ENCODE measurements around the gene FGD6.
"Not testable (repeated sequence)": the region's sequence is repeated elsewhere in the genome, so short reads cannot be mapped to it uniquely, and the experiment has no call there.

FGD6 gene

DNA sequence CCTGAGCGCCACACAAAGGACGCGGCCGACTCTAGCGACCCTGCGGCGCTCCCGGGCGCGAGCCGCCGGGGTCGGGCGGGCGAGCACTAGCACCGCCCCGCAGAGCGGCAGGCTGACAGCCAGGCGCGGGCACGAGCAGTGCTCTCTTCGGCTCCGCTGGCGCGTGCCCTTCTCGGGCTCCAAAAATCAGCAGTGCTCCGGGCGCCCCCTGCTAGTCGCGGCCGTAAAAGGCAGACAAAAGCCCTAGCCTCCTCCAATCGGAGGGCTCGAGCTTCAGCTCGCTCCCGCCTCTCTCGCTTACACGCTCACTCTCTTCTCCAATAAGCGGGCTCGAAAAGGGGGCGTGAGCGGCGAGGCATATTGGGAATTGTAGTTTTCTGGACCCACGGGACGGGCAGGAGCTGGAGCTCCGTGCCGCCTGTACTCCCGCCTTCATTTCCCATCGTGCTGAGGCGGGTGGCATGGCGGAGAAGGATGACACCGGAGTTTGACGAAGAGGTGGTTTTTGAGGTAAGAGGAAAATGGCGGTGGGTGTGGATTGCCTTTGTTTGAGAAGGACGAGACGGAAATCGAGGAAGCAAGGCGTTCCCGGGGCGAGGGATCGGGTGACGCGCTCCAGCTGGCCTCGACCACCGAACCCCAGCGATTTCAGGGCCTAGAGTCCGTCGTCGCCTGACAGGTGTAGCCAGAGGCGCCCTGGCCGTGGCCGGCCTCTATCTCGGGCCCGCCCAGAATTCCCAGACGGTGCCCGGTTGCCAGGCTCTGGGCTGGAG lies at the start of gene FGD6, which contains the start of gene VEZT:
TSS of gene FGD6 (minus strand) at position 91 of the 773 bp plus-strand sequence. CDS start 227 bp downstream, outside the sequence.
TSS of gene VEZT (plus strand) at position 431 of the 773 bp plus-strand sequence. CDS start at position 475, 44 bp downstream.
- peak; percentile 99 for DNase-seq

DNA sequence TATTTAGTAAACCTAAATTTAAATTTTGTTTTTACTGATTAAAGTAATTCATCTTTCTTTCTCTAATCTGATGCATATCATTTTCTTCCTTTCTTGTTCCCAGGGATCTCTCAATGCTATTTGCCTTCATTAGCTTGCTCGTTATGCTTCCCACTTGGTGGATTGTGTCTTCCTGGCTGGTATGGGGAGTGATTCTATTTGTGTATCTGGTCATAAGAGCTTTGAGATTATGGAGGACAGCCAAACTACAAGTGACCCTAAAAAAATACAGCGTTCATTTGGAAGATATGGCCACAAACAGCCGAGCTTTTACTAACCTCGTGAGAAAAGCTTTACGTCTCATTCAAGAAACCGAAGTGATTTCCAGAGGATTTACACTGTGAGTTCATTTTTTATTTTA lies 49.0 kb upstream of the FGD6 start:
- DNase-seq: no peak

DNA sequence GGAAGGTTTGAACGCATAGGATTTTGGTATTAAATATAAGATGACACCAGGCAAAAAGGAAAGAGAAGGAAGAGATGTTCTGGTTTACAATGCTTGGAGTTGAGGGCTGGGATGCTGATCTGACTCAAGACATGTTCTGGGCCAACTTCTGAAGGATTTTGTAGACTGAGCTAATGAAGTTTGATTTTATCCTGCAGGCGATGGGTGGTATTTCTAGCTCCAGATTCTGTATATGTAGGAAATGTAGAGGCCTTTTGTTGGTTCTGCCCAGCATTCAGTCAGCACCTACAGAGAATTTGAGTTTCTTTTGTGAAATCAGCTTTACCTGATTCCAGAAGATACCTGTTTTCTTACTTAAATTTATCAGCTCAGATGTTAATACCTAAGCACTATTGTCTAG lies 48.5 kb upstream of the FGD6 start:
- DNase-seq: no peak

DNA sequence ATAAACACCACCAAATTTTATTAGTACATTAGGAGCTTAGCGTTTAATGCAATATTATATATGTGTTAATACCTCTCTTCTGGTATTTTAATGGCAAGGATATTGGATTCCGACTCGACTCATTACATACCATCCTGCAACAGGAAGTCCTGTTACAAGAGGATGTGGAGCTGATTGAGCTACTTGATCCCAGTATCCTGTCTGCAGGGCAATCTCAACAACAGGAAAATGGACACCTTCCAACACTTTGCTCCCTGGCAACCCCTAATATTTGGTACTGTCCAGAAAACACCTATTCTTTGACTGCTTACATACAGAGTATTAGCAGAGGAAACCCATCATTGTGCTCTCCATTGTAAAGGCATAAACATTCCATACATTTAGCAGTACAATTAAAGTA lies 45.5 kb upstream of the FGD6 start:
- no peak for DNase-seq

DNA sequence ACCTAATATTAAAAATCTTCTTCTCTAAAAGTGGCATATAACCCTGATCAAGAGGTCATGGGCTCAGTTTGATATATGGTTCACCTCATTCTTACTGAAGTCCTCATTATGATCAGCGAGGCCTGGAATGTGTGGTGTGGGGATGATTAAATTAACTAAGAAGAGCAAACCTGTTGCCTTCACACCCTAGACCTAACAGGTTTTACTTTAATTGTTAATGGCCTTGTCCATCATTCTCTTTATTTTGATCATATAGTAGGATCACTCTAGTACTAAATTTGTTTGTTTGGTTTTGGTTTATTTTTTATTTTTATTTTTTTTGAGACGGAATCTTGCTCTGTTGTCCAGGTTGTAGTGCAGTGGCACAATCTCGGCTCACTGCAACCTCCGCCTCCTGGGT lies 43.8 kb upstream of the FGD6 start:
- no peak for DNase-seq

DNA sequence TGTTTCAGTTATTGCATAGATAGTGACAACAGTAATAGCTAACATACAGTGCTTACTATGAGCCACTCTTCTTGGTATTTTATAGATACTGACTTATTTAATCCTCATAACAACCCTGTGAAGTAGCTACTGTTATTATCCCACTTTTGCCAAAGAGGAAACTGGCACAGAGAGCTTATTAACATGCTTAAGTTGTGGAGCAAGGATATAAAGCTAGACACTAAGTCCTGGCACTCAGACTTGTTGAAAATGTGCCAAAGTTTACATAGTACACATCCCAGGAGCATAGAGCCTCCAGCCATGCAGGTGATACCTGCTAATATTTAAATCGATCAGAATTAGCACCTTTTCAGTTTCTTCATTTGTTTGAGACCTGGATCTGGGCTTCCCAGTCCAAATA lies 42.1 kb upstream of the FGD6 start:
- DNase-seq: no peak

DNA sequence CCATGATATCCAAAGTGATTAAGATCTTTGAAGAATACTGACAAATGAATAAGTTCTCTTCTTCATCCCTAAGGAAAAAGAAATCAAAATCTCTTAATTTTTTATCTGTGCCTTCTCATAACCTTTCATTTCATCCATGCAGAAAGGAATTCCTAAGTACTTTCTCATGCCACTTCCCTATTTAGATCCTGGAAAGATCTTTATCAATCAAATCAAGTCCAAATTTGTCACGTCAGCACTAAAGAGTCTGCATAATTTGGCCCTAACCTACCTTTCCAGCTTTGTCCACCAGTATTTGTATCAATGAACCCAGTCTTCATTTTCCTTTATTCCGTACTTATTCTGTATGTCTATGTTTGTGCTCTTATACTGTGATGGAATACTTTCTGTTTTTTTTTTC lies 41.5 kb upstream of the FGD6 start:
- no peak for DNase-seq

DNA sequence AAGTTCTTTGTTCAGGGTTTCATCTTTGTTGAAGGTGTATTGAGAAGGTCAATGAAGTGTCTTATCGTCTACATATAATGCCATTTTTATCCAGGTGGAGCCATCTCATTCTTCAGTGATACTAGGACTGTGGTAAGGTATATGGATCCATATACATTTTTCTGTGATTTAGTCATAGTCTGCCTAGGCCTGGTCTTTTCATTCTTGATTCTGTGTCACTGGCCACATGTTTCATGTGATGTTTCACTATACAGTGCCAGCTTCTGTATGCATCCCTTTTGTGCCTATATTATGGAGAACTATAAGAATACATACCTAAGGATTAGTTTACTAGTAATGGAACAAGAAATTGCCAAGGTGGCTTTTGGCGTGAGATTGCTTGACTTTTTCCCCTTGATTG lies 40.9 kb upstream of the FGD6 start:
- no peak for DNase-seq

DNA sequence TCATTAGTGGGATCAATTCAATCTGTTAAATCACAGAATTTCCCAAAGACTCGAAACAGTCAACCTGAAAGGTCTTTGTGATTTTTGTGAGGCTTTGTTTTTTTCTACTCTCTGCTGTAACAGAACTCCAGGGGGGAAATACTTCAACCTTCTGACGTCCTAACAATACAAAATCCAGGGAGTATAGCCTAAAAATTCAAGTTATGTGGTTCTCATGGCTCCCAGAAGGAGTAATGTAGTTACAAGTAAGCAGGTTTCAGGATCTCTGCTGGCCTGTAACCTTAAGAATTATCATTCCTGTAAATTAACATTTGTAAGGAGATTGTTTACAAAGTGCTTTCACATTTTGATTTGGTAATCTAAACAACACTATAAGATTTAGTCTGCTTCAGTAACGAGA lies 40.3 kb upstream of the FGD6 start:
- no peak for DNase-seq

DNA sequence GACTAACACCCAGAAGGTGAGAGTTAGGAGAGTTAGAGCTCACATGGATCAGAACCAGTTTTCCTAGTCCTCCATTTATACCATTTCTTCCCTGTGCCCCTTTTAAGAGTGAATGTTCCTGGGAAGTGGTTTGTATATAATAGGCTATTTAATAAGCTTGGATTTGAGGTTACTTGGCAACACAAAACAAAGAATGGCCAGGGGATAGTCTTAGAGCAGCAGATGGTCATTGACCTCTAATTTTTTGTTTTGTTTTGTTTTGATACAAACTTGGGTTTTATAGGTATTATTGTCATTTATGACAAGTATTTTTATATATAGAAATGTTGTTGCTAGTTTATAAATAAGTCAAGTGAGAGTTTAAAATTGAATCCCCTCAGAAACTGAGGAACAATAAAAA lies 36.1 kb upstream of the FGD6 start:
- no peak for DNase-seq

DNA sequence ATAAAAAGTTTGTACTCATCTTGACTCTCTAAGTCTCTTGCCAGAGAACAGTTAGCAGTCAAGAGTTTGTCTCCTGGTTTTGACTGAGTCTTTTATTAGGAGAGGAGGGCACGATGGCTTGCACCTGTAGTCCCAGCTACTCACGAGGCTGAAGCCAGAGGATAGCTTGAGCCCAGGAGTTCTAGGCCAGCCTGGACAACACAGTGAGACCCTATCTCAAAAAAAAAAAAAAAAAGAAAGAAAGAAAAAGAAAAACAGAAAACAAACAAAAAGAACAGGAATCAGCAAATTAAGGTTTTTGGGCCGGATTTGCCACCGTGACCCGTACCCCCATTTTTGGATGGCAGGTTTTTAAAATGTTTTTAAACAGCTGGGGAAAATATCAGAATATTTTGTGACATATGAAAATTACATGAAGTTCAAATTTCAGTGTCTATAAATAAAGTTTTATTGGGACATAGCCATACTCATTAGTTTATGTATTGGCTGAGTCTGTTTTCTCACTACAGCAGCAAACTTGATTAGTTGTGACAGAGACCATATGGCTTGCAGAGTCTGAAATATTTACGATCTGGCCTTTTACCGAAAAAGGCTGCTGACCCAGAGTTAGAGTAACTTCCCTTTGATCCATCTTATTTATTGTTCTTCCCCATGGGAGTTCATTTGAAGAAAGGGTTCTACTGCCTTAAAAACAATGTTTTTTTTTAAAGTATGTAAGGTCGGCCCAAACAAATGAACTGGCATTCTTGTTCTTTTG lies 31.5 kb upstream of the FGD6 start:
- DNase-seq: no peak

DNA sequence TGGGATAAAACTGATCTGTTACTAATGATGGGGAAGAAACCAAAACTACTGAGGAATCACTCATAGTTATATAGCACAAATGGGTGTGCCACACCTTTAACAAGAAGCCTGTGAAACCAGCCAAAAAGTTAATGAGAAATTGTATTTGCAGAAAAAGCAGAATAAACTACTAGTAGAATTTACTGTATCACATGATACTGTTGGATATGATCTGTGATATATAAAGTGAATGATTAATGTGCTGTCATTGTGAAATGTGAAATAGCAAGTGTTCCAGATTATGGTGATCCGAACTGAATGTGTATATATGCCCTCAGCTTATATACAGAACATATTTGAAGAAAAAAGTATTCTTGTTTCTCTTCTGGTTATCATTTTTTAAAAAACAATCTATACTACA lies 30.8 kb upstream of the FGD6 start:
- DNase-seq: no peak

DNA sequence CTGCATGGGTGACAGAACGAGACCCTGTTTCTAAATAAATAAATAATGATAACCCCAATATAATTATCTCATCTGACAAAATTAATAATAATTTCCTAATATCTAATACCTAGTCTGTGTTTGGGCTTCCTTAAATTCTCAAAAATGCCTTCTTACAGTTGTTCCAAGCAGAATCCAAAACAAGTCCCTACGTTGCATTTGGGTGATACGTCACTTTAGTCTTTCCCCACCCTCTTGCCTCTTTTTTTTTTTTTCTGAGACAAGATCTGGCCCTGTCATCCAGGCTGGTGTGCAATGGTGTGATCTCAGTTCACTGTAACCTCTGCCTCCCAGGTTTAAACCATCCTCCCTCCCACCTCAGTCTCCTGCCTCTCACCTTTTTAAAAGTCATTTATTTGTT lies 27.1 kb upstream of the FGD6 start:
- DNase-seq: no peak

DNA sequence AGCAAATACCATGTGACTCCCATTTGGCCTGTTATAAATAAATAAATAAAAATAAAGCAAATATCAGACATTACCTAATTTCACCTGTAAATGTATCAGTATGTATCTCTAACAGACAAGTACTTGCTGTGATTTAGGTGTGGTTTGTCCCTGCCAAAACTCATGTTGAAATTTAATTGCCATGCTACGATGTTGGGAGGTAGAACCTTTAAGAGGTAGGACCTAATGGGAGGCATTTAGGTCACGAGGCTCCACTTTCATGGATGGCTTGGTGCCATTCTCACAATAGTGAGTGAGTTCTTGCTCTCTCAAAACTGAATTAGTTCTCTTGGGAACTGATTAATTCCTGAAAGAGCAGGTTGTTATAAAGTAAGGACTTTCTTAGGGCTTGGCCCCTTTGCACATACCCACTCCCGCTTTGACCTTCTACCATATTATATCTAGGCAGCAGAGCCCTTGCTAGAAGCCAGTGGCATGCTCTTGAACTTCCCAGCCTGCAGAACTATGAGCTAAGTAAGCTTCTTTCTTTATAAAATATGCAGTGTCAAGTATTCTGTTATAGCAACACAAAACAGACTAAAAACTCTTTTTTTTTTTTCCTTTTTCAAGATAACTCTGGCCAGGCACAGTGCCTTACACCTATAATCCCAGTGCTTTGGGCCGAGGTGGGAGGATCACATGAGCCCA lies 26.4 kb upstream of the FGD6 start:
- DNase-seq: no peak

DNA sequence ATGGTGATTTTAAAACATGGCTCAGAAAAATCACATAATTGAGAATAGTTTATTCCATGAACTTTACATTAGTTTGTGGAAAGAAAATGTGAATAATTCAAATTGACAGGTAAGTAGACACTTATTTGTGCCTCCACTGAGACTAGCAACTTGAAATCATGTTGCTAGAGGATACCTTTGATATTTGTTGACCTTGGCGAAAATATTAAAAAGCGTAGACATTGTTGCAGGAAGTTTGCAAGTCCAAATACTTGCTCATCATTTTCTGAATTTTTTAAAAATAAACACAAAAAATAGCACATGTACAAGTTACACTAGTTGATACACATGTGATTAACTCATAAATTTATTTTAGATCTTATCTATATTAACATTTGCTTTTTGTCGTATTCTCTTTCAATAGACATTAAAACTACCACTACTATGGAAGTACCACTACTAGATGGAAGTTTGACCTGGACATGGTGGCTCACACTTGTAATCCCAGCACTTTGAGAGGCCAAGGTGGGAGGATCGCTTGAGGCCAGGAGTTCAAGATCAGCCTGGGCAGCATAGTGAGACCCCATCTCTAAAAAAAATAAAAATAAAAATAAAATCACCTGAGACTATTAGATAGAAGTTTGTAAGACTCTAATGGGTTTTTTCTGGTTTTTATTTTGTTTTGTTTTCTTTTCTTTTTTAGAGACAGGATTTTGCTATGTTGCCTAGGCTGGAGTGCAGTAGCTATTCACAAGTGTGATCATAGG lies 24.7 kb upstream of the FGD6 start:
- no peak for DNase-seq

DNA sequence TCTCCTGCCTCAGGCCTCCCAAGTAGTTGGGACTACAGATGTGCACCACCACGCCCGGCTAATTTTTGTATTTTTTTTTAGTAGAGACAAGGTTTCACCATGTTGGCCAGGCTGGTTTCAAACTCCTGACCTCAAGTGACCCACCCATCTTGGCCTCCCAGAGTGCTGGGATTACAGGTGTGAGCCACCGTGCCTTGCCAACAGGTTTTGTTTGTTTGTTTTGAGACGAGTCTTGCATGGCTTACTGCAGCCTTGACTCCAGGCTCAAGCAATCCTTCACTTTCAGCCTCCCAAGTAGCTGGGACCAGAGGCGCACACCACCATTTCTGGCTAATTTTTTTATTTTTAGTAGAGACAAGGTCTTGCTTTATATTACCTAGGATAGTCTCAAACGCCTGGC lies 23.9 kb upstream of the FGD6 start:
- not testable (repeated sequence) for DNase-seq

DNA sequence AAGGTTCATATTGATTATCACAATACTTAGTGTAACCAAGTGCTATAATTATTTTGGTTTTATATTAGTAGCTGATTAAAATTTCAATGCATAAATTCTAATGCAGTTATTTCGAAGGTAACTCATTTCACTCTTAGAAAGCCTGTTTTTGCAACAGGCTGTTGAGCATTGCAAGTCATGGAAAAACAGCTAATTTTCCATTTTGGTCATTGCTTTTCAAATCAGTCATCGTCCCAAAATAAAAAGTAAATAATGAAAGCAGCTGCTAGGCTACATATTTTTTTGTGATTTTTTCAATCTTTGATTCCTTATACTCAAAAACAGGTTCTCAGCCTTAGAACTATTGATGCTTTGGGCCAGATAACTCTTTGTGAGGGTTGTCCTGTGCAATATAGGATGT lies 23.3 kb upstream of the FGD6 start:
- DNase-seq: peak; percentile 33

DNA sequence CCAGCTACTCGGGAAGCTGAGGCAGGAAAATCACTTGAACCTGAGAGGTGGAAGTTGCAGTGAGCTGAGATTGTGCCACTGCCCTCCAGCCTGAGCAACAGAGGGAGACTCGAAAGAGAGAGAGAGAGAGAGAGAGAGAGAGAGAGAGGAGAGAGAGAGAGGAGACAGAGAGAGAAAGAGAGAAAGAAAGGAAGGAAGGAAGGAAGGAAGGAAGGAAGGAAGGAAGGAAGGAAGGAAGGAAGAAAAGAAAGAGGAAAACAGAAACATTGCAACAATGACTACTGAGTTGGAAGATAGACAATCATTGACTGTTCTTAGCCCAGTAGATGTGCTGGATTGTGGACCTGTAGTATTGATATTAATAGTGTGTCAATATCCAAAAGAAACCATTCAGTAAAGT lies 22.6 kb upstream of the FGD6 start:
- DNase-seq: not testable (repeated sequence)

DNA sequence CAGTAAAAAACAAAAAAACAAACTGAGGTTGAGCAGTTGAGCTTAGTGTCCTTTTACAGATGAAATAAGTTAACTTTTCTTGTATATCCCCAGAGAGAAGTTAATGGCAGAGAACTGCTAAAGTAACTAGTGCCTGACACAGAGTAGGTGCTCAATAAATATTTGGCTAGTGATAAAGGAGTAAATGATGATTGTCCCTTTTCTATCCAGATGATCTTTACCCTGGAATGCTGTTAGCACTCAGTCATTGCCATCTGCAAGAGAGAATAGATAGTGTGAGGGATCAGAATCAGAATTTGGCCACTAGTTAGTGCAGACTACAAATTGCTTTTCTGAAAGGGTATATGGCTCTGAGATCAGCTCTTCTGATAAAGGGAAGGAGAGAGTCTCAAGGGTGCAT lies 21.9 kb upstream of the FGD6 start:
- no peak for DNase-seq

DNA sequence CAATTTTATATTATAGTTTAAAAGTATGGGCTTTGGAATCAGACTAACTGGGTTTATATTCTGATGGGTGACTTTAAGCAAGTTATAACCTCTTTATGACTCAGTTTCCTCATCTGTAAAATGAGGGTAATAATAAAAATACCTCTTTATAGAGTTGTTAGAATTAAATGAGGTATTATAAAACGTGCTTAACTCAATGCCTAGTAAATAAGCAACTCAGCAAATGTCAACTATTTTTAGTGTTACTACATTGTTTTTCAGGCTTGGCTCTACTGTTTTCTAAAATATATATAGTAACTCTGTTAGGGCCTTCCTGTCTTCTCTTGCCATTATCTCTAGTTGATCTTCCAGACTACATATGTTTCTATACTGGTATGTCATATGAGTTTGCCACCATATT lies 20.9 kb upstream of the FGD6 start:
- DNase-seq: no peak

DNA sequence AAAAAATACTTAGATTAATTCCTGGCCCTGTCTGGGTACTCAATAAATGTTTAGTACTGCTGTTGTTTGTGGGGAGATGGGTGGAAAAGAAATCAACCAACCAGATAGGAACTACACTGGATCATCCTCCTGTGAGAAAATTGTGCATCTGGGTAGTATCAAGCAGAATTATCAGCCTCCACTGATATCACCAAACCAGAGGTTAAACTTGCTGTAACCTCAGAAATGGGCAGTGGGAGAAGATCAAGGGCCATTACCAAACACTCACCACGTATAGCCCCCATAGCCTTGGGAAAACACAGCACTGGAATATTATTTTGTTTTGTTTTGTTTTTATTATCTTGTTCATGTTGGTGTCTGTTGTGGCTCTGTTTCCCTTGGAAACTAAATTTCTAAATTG lies 20.0 kb upstream of the FGD6 start:
- no peak for DNase-seq

DNA sequence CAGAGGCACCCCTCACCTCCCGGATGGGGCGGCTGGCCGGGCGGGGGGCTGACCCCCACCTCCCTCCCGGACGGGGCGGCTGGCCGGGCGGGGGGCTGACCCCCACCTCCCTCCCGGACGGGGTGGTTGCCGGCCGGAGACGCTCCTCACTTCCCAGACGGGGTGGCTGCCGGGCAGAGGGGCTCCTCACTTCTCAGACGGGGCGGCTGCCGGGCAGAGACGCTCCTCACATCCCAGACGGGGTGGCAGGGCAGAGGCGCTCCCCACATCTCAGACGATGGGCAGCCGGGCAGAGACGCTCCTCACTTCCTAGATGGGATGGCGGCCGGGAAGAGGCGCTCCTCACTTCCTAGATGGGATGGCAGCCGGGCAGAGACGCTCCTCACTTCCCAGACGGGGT lies 18.4 kb upstream of the FGD6 start:
- not testable (repeated sequence) for DNase-seq

DNA sequence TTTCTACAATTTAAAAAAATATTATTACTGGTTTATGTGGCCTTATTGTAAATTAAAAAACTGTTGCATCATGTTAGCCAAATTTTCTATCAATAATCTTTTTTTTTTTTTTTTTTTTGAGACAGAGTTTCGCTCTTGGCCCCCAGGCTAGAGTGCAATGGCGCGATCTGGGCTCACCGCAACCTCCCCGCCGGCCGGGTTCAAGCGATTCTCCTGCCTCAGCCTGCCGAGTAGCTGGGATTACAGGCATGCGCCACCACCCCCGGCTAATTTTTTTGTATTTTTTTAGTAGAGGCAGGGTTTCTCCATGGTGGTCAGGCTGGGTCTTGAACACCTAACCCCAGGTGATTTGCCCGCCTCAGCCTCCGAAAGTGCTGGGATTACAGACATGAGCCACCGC lies 16.9 kb upstream of the FGD6 start:
- DNase-seq: not testable (repeated sequence)
